Mesenchymal stem cell (in vitro differentiated cells and primary cell): ENCODE measurements around the gene MYL12A.

Experiments
- DNase-seq: peaks from one replicate; pipeline ENCODE4 v3.0.0-alpha.2; 2013
- H2AFZ ChIP-seq: one replicate; pipeline ENCODE4 v1.6.1; 2013; ENCODE audit warnings: low read depth, mild to moderate bottlenecking, control low read depth, inconsistent platforms, low read length, moderate library complexity
- H2AK5ac ChIP-seq: 2 replicates; pipeline ENCODE4 v1.6.1; 2013; ENCODE audit warnings: low read length, moderate library complexity, mild to moderate bottlenecking, inconsistent platforms; ENCODE audit not compliant: severe bottlenecking
- H2BK120ac ChIP-seq: one replicate; pipeline ENCODE4 v1.6.1; 2013; ENCODE audit warnings: low read depth, mild to moderate bottlenecking, inconsistent platforms, low read length, moderate library complexity
- H2BK12ac ChIP-seq, 2 experiments: one replicate each; pipeline ENCODE4 v1.6.1; 2013; ENCODE audit warnings: inconsistent platforms in 2 of 2, low read length in 2 of 2, mild to moderate bottlenecking in 2 of 2, moderate library complexity in 2 of 2, control low read depth in 1 of 2
- H2BK15ac ChIP-seq: one replicate; pipeline ENCODE4 v1.6.1; 2013; ENCODE audit warnings: mild to moderate bottlenecking, low read depth, inconsistent platforms; ENCODE audit not compliant: poor library complexity, severe bottlenecking
- H2BK5ac ChIP-seq: 2 replicates; pipeline ENCODE4 v1.6.1; 2013; ENCODE audit warnings: low read depth, mild to moderate bottlenecking, low read length, control low read depth, inconsistent platforms; ENCODE audit not compliant: poor library complexity, severe bottlenecking
- H3K14ac ChIP-seq, 2 experiments: one replicate each; pipeline ENCODE4 v1.6.1; 2013; ENCODE audit warnings: inconsistent platforms in 2 of 2, low read length in 2 of 2, control low read depth in 1 of 2, mild to moderate bottlenecking in 1 of 2, moderate library complexity in 1 of 2
- H3K18ac ChIP-seq, 2 experiments: one replicate each; pipeline ENCODE4 v1.6.1; 2013; ENCODE audit warnings: inconsistent platforms in 2 of 2, low read length in 2 of 2, control low read depth in 1 of 2, low read depth in 1 of 2, mild to moderate bottlenecking in 1 of 2
- H3K23ac ChIP-seq, 2 experiments: one replicate each; pipeline ENCODE4 v1.6.1; 2013; ENCODE audit warnings: inconsistent platforms in 2 of 2, low read length in 2 of 2, mild to moderate bottlenecking in 2 of 2, moderate library complexity in 2 of 2, control low read depth in 1 of 2
- H3K27ac ChIP-seq: 2 replicates; pipeline ENCODE4 v1.5.1; 2013; ENCODE audit warnings: mild to moderate bottlenecking, moderate library complexity, low read length, control low read depth, inconsistent platforms; ENCODE audit not compliant: poor library complexity, severe bottlenecking
- H3K27me3 ChIP-seq, 2 experiments: 2 replicates each; pipeline versions ENCODE4 v1.6.1 to v1.7.0; 2013; ENCODE audit warnings: low read length in 2 of 2, mild to moderate bottlenecking in 2 of 2, moderate library complexity in 2 of 2, control low read depth in 1 of 2, inconsistent platforms in 1 of 2; ENCODE audit not compliant: control insufficient read depth in 1 of 2, insufficient read depth in 1 of 2
- H3K36me3 ChIP-seq, 2 experiments: 2 replicates each; pipeline versions ENCODE4 v1.6.1 to v1.7.0; 2013; ENCODE audit warnings: low read length in 2 of 2, control low read depth in 1 of 2, inconsistent platforms in 1 of 2, low read depth in 1 of 2, mild to moderate bottlenecking in 1 of 2; ENCODE audit not compliant: insufficient read depth in 2 of 2, control insufficient read depth in 1 of 2
- H3K4ac ChIP-seq, 2 experiments: one replicate each; pipeline ENCODE4 v1.6.1; 2013; ENCODE audit warnings: inconsistent platforms in 2 of 2, low read length in 2 of 2, mild to moderate bottlenecking in 2 of 2, moderate library complexity in 2 of 2, control low read depth in 1 of 2, low read depth in 1 of 2
- H3K4me1 ChIP-seq: 2 replicates; pipeline ENCODE4 v1.6.1; 2013; ENCODE audit warnings: low read depth, low read length, control low read depth; ENCODE audit not compliant: control insufficient read depth, insufficient read depth
- H3K4me2 ChIP-seq: 2 replicates; pipeline ENCODE4 v1.6.1; 2013; ENCODE audit warnings: low read length, mild to moderate bottlenecking, inconsistent platforms; ENCODE audit not compliant: poor library complexity, severe bottlenecking
- H3K4me3 ChIP-seq, 2 experiments: 2 replicates each; pipeline versions ENCODE4 v1.5.1 to v1.7.0; 2013; ENCODE audit warnings: low read length in 2 of 2, mild to moderate bottlenecking in 2 of 2, control low read depth in 1 of 2, low read depth in 1 of 2; ENCODE audit not compliant: insufficient read depth in 1 of 2
- H3K79me1 ChIP-seq: replicated peaks from 2 replicates; pipeline ENCODE4 v1.6.1; 2013; ENCODE audit warnings: mild to moderate bottlenecking, control low read depth, low read length, inconsistent platforms; ENCODE audit not compliant: poor library complexity, severe bottlenecking
- H3K9ac ChIP-seq: 2 replicates; pipeline ENCODE4 v1.7.0; 2013; ENCODE audit warnings: mild to moderate bottlenecking, low read length, moderate library complexity
- H3K9me3 ChIP-seq: 2 replicates; pipeline ENCODE4 v1.7.0; 2013; ENCODE audit warnings: mild to moderate bottlenecking, low read length; ENCODE audit not compliant: control insufficient read depth
- H4K8ac ChIP-seq: one replicate; pipeline ENCODE4 v1.6.1; 2013; ENCODE audit warnings: inconsistent platforms, mild to moderate bottlenecking, low read length, moderate library complexity
- H4K91ac ChIP-seq: one replicate; pipeline ENCODE4 v1.6.1; 2013; ENCODE audit warnings: mild to moderate bottlenecking, low read length, inconsistent platforms
- WGBS: methylation state at CpG from one replicate; pipeline ENCODE4 v1.1.7; 2013; ENCODE audit warnings: mixed read lengths; 5-methylcytosine and 5-hydroxymethylcytosine counted together

Gene MYL12A

DNA sequence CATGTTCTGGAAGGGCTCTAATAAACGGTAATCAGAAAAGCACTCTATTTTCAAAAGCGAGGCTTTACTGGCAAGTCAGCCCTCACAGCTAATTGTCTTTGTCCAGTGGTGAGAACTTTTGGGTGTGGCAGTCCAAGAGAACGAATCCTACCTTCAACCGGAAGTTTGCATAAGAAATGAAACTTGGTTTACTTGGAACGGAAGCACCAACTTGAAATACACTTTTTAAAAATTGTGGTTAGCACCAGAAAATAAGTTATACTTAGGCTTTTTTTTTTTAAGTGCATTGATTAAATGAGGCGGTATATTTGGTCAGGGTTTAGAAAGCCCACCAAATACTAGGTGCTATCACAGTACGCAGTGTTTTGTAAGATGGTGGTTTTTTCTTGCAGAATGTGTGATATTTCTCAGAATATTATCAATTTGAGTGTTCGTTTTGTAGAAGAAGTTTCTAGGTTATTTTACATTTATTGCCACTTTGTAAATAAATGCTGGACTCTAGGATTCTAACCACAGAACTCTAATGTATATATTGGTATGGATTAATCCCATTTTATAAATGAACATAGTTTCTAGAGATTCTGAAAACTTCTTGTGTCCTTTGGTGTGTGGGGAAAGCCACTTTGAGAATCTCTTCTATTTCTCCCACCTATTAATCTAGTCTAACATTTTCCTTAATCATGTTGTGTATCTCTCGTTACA, 1.2 kb downstream of the MYL12A start:
- no peaks in the 10 kb centered on the region for H3K9me3 ChIP-seq
- peak overlapping the region; percentile 98 for H3K9ac ChIP-seq
- no peak overlapping the region for H4K8ac ChIP-seq
- DNase-seq: peak; percentile 56
- H3K27ac ChIP-seq: peak overlapping the region; percentile 97
- H2BK5ac ChIP-seq: no peak overlapping the region
- no peak overlapping the region for H2BK15ac ChIP-seq
- H2BK120ac ChIP-seq: no peak overlapping the region
- 24% methylated on average over 5 of the region's 9 CpGs for WGBS
- no peak overlapping the region for H3K18ac ChIP-seq
- H4K91ac ChIP-seq: no peak overlapping the region
- no peak overlapping the region for H2AK5ac ChIP-seq
- no peak overlapping the region for H3K14ac ChIP-seq
- H3K27me3 ChIP-seq: no peaks in the 10 kb centered on the region
- peaks cover 2 to 21% of the 10 kb centered on the region in 2 experiments for H3K36me3 ChIP-seq
- peak overlapping the region; percentile 28 to 35 for H3K4ac ChIP-seq
- H3K23ac ChIP-seq: no peak overlapping the region
- H3K4me1 ChIP-seq: peaks cover 3% of the 10 kb centered on the region
- H3K4me2 ChIP-seq: peak overlapping the region; percentile 41
- H2BK12ac ChIP-seq: no peak overlapping the region
- no peak overlapping the region for H2AFZ ChIP-seq
- H3K79me1 ChIP-seq: peaks cover 5% of the 10 kb centered on the region
- H3K4me3 ChIP-seq: peak overlapping the region in 1 of 2 experiments; percentile 94

DNA sequence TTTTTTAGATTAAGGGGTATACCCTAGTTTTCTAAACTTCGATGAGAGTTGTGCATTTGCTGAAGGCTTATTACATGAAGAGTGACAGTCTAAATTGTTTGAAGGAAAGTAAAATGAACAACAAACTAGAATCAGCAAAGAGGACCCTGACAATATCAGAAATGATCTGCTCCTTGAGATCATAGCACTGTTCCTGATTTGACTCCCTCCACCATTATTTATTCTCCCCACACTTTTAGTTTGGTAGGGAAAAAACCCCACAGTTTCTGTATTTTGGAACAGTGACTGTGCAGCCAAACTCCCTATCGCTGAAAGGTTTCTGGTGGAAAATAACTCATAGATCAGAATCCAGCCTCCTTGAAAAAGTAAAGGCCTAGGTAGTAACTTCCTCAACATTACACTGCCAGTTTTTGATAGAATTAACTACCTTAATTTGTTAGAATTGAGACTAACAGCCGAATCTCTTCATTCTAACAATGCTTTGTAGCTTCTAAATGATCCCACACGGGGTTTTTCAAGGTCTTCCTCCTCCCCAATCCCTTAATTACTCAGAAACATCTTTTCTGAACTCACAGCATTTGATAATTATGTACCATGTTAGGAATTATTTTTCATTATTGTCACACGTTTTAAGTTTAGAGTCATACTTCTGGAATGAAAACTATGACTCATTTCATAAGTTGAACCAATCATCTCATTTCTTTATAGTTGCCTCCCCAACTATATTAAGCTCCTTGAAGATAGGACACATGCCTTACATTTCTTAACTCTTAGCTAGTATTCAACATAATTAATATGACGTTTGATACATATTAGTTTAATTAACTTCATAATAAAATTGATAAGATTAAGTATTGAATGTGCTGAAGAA, 2.9 kb downstream of the MYL12A start:
- Histone ChIP-seq H3K23ac (no peak overlapping the region), H3K9me3 (no peaks in the 10 kb centered on the region), H4K91ac (no peak overlapping the region), H2BK15ac (no peak overlapping the region), H3K18ac (no peak overlapping the region), H3K14ac (no peak overlapping the region), H3K79me1 (no peaks in the 10 kb centered on the region), H3K4me2 (peak overlapping the region; percentile 66), H3K4me3 (peak overlapping the region in 1 of 2 experiments; percentile 55), H2BK5ac (no peak overlapping the region), H3K27me3 (no peaks in the 10 kb centered on the region), H2BK12ac (no peak overlapping the region), H3K9ac (peak overlapping the region; percentile 76), H2AK5ac (no peak overlapping the region), H3K36me3 (peaks cover 7 to 37% of the 10 kb centered on the region in 2 experiments), H4K8ac (no peak overlapping the region), H2BK120ac (no peak overlapping the region), H3K27ac (peak overlapping the region; percentile 93), H2AFZ (no peak overlapping the region), H3K4ac (no peak overlapping the region), H3K4me1 (peaks cover 1% of the 10 kb centered on the region)
- peak; percentile 69 for DNase-seq
- WGBS: 52% methylated on average over 3 of the region's 6 CpGs

DNA sequence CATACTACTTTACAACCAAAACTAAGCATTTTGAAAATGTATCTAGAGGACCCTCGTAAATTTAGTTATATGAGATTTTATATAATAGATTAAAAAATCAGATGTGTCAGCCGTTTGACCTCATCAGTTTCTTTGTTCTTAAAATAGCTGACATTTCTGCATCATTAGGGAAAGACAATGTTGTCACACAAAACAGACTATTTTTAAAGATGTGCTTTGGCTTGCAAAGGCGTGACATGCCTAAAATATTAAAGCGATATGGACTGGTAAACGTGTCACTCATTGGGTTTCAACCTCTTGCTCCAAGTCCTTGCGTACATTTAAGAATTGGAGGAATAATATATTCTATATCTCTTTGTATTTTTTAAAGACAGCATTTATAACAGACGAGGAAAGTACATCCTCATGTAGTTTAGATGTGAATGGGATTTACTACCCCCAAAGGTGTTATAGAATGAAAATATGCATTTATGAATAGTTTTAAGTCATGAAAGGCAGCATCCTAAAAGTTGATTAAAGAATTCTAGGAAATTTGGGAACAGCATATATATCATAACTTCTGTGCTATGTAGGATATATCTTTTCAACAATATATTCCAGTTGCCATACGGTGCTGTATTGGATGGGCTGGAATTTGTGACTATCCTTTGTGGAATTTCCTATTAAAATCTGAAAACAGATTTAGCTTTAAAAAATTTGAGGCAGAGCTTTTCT, 3.8 kb downstream of the MYL12A start:
- H3K79me1 ChIP-seq: no peaks in the 10 kb centered on the region
- H4K8ac ChIP-seq: no peak overlapping the region
- no peak overlapping the region for H4K91ac ChIP-seq
- no peak overlapping the region for H2BK12ac ChIP-seq
- H3K4ac ChIP-seq: no peak overlapping the region
- no peak overlapping the region for H2BK5ac ChIP-seq
- H2AK5ac ChIP-seq: no peak overlapping the region
- H3K4me2 ChIP-seq: peak overlapping the region; percentile 11
- no peak overlapping the region for H2BK15ac ChIP-seq
- no peak overlapping the region for H2BK120ac ChIP-seq
- H3K27ac ChIP-seq: peak overlapping the region; percentile 77
- no peak overlapping the region for H2AFZ ChIP-seq
- DNase-seq: no peak
- no peak overlapping the region for H3K14ac ChIP-seq
- H3K9ac ChIP-seq: peak overlapping the region; percentile 25
- no peak overlapping the region for H3K18ac ChIP-seq
- no peak overlapping the region for H3K23ac ChIP-seq
- no peaks in the 10 kb centered on the region for H3K27me3 ChIP-seq
- peaks cover 1% of the 10 kb centered on the region for H3K4me1 ChIP-seq
- WGBS: 100% methylated on average over 1 of the region's 8 CpGs
- peaks cover 7 to 47% of the 10 kb centered on the region in 2 experiments for H3K36me3 ChIP-seq
- H3K9me3 ChIP-seq: no peaks in the 10 kb centered on the region
- H3K4me3 ChIP-seq: no peak overlapping the region

DNA sequence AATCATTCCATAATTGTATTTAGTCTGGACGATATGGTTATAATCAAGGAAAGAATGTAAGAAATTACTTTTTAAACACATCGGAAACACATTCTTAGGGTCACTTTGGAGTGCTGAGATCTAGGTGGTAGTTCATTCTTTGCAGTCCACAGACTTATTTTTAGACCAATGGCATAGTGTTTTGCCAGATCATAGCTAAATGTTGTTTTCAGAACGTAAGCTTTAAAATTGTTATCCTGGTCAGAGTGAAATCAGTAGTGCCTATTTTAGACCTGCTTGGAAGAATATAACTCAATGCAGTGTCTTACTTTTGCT, 4.3 kb downstream of the MYL12A start:
- Histone ChIP-seq H3K36me3 (peaks cover 8 to 52% of the 10 kb centered on the region in 2 experiments), H3K4me1 (peaks cover 3% of the 10 kb centered on the region), H4K8ac (no peak overlapping the region), H4K91ac (no peak overlapping the region), H2BK5ac (no peak overlapping the region), H2AK5ac (no peak overlapping the region), H2BK120ac (no peak overlapping the region), H3K14ac (no peak overlapping the region), H3K27me3 (no peaks in the 10 kb centered on the region), H2BK12ac (no peak overlapping the region), H3K23ac (no peak overlapping the region), H3K9me3 (no peaks in the 10 kb centered on the region), H3K18ac (no peak overlapping the region), H3K4me3 (no peak overlapping the region), H2AFZ (no peak overlapping the region), H3K4ac (no peak overlapping the region), H3K79me1 (peaks cover under 1% of the 10 kb centered on the region), H3K27ac (peak overlapping the region; percentile 57), H2BK15ac (no peak overlapping the region), H3K4me2 (no peak overlapping the region), H3K9ac (peak overlapping the region; percentile 25)
- WGBS: 53% methylated on average over 3 of the region's 3 CpGs
- peak; percentile 31 for DNase-seq
